ENCODE measurements around the gene EML4.

EML4 gene

DNA sequence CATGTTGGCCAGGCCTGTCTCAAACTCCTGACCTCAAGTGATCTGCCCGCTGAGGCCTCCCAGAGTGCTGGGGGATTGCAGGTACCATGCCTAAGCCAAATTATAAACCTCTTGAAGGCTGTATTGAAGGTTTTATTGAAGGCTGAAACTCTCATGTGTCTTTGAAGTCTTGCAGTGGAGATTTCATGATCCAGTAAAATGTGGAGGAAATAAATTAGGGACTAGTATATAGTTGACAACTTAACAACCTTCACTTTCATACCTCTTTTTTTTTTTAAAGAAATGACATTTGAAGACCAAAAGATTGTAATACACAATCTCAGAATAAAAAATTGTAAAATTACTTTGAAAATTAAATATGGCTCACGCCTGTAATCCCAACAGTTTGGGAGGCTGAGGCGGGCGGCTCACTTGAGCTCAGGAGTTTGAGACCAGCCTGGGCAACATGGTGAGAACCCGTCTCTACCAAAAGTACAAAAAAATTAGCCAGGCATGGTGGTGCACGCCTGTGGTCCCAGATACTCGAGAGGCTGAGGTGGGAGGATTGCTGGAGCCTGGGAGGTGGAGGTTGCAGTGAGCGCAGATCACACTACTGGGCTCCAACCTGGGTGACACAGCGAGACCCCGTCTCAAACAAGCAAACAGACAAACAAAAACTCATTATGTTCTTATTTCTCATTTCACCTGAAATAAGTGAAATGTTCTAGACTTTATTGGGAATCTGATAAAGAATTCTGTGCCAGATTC lies 8.0 kb downstream of the EML4 start:
- no peak for DNase-seq (ENCODE audit: low read depth)
- no peak overlapping the region for H3K4me3 ChIP-seq (ENCODE audit: low read depth, low read length)
- no peak for TF ChIP-seq CTCF (IDR thresholded peaks at IDR 0.05; ENCODE audit: insufficient read depth, low read depth, low read length, missing control alignments)

GRCh38 chr2:42178335-42178734 lies 9.2 kb downstream of the EML4 start:
- no peak for TF ChIP-seq CTCF (IDR thresholded peaks at IDR 0.05; ENCODE audit: insufficient read depth, low read depth, low read length, missing control alignments)
- DNase-seq (ENCODE audit: low read depth), result no peak
- H3K4me3 ChIP-seq (ENCODE audit: low read depth, low read length), result no peak overlapping the region

GRCh38 chr2:42180300-42180699 lies 11.1 kb downstream of the EML4 start:
- no peak for TF ChIP-seq CTCF (IDR thresholded peaks at IDR 0.05; ENCODE audit: insufficient read depth, low read depth, low read length, missing control alignments)
- H3K4me3 ChIP-seq (ENCODE audit: low read depth, low read length), result no peak overlapping the region
- no peak for DNase-seq (ENCODE audit: low read depth)

- TF ChIP-seq CTCF (IDR thresholded peaks at IDR 0.05; ENCODE audit: insufficient read depth, low read depth, low read length, missing control alignments), result no peak
- no peak for DNase-seq (ENCODE audit: low read depth)
- H3K4me3 ChIP-seq (ENCODE audit: low read depth, low read length), result no peak overlapping the region
These were observed 13.6 kb downstream of the EML4 start for GRCh38 chr2:42182654-42183308.

- TF ChIP-seq CTCF (IDR thresholded peaks at IDR 0.05; ENCODE audit: insufficient read depth, low read depth, low read length, missing control alignments), result no peak
- H3K4me3 ChIP-seq (ENCODE audit: low read depth, low read length), result no peak overlapping the region
- peak; percentile 29 for DNase-seq (ENCODE audit: low read depth)
These were observed 14.6 kb downstream of the EML4 start for GRCh38 chr2:42183775-42184174.

GRCh38 chr2:42184346-42184745 lies 15.2 kb downstream of the EML4 start:
- H3K4me3 ChIP-seq (ENCODE audit: low read depth, low read length), result no peak overlapping the region
- TF ChIP-seq CTCF (IDR thresholded peaks at IDR 0.05; ENCODE audit: insufficient read depth, low read depth, low read length, missing control alignments), result no peak
- DNase-seq (ENCODE audit: low read depth), result no peak

Measured in GM12865 (cell line).